ENCODE results near the gene QSOX2.

Gene QSOX2

GRCh38 chr9:136251264-136252115, 5.9 kb upstream of the QSOX2 start:
- DNase-seq (ENCODE audit: low spot score): no peak

- DNase-seq (ENCODE audit: low spot score): no peak
Observed at GRCh38 chr9:136250676-136251075, 5.1 kb upstream of the QSOX2 start.

- no peak for DNase-seq (ENCODE audit: low spot score)
Observed at GRCh38 chr9:136249877-136250559, 4.4 kb upstream of the QSOX2 start.

GRCh38 chr9:136248951-136249876, 3.6 kb upstream of the QSOX2 start:
- no peak for DNase-seq (ENCODE audit: low spot score)

GRCh38 chr9:136247947-136248637, 2.5 kb upstream of the QSOX2 start:
- no peak for DNase-seq (ENCODE audit: low spot score)

GRCh38 chr9:136247551-136247916, 1.9 kb upstream of the QSOX2 start:
- DNase-seq (ENCODE audit: low spot score): no peak

- DNase-seq (ENCODE audit: low spot score): no peak
Observed at GRCh38 chr9:136246849-136247550, 1.4 kb upstream of the QSOX2 start.

GRCh38 chr9:136244969-136245218, 718 bp downstream of the QSOX2 start:
- no peak for DNase-seq (ENCODE audit: low spot score)

- no peak for DNase-seq (ENCODE audit: low spot score)
Observed at GRCh38 chr9:136244122-136244968, 1.3 kb downstream of the QSOX2 start.

GRCh38 chr9:136243631-136244030, 2.0 kb downstream of the QSOX2 start:
- no peak for DNase-seq (ENCODE audit: low spot score)

- no peak for DNase-seq (ENCODE audit: low spot score)
Observed at GRCh38 chr9:136242918-136243525, 2.6 kb downstream of the QSOX2 start.

GRCh38 chr9:136242248-136242647, 3.4 kb downstream of the QSOX2 start:
- DNase-seq (ENCODE audit: low spot score): no peak

- no peak for DNase-seq (ENCODE audit: low spot score)
Observed at GRCh38 chr9:136241542-136241941, 4.1 kb downstream of the QSOX2 start.

- no peak for DNase-seq (ENCODE audit: low spot score)
Observed at GRCh38 chr9:136240941-136241340, 4.7 kb downstream of the QSOX2 start.

GRCh38 chr9:136239983-136240330, 5.7 kb downstream of the QSOX2 start:
- no peak for DNase-seq (ENCODE audit: low spot score)

GRCh38 chr9:136239135-136239982, 6.3 kb downstream of the QSOX2 start:
- no peak for DNase-seq (ENCODE audit: low spot score)

GRCh38 chr9:136238342-136238732, 7.3 kb downstream of the QSOX2 start:
- no peak for DNase-seq (ENCODE audit: low spot score)

GRCh38 chr9:136237486-136238341, 7.9 kb downstream of the QSOX2 start:
- DNase-seq (ENCODE audit: low spot score): no peak

Data from D341Med (cell line).